B cell (primary cell): Measurements from ENCODE around the gene PANK1. TPM values are rescaled to one million over a fixed set of nuclear protein-coding genes. Genes with fewer than 3 reads are reported as not detected.

Experiments used
- ATAC-seq: fragments of 200-7000 bp; cut with Tn5 transposase; one replicate; pipeline ENCODE4 v1.10.0; 2021; ENCODE audit warnings: low read depth, mild to moderate bottlenecking, moderate number of reproducible peaks, moderate library complexity
- CTCF ChIA-PET: fragments of 350-600 bp; sonication (Branson Sonifier 250); formaldehyde crosslinking; loops from one replicate; lab custom pipeline; 2021; ENCODE audit warnings: antibody characterized with exemption, inconsistent platforms; lab: Charles Lee
- POLR2A ChIA-PET: fragments of 350-600 bp; sonication (Branson Sonifier 250); formaldehyde crosslinking; loops from one replicate; lab custom pipeline; 2021; ENCODE audit warnings: antibody characterized with exemption; lab: Charles Lee
- DNase-seq: peaks from one replicate; pipeline ENCODE4 v3.0.0; 2013
- H2AFZ ChIP-seq: 2 replicates; pipeline ENCODE4 v1.6.1; 2012; ENCODE audit warnings: mild to moderate bottlenecking, low read depth, low read length; ENCODE audit not compliant: insufficient read depth, poor library complexity, severe bottlenecking
- H3K27ac ChIP-seq, 2 donors: 1 replicate in 1 of 2; 2 replicates in 1 of 2; pipeline ENCODE4 v1.5.1; 2012 to 2013; ENCODE audit warnings: low read length in 2 of 2, mild to moderate bottlenecking in 2 of 2, moderate library complexity in 1 of 2
- H3K27me3 ChIP-seq, 4 experiments: fragments of 200-600 bp in 1 of 4; sonication (generic) in 1 of 4; replicated peaks in 1 of 4; 1 replicate in 2 of 4; 2 replicates in 2 of 4; pipeline versions ENCODE4 v1.6.1 to v1.7.0; 2013 to 2016; ENCODE audit warnings: low read length in 3 of 4, mild to moderate bottlenecking in 2 of 4, mixed read lengths in 1 of 4, moderate library complexity in 1 of 4; ENCODE audit not compliant: insufficient read depth in 4 of 4, control insufficient read depth in 3 of 4; ENCODE audit errors: control extremely low read depth in 1 of 4
- H3K36me3 ChIP-seq, 2 experiments: replicated peaks in 1 of 2; 1 replicate in 1 of 2; 2 replicates in 1 of 2; pipeline versions ENCODE4 v1.6.1 to v1.7.1; 2013; ENCODE audit warnings: low read length in 1 of 2; ENCODE audit not compliant: insufficient read depth in 2 of 2, control insufficient read depth in 1 of 2; ENCODE audit errors: control extremely low read depth in 1 of 2, extremely low read depth in 1 of 2
- H3K4me1 ChIP-seq, 2 donors: fragments of 200-600 bp in 1 of 2; sonication (generic) in 1 of 2; 1 replicate in 1 of 2; 2 replicates in 1 of 2; pipeline versions ENCODE4 v1.5.1 to v1.6.1; 2013 to 2017; ENCODE audit warnings: low read length in 2 of 2; ENCODE audit not compliant: control insufficient read depth in 2 of 2, insufficient read depth in 2 of 2
- H3K4me2 ChIP-seq: replicated peaks from 2 replicates; pipeline ENCODE3; 2012; ENCODE audit warnings: mild to moderate bottlenecking, low read depth, low read length; ENCODE audit not compliant: poor library complexity, severe bottlenecking
- H3K4me3 ChIP-seq, 5 experiments: fragments of 200-600 bp in 1 of 5; sonication (generic) in 1 of 5; 1 replicate in 3 of 5; 2 replicates in 2 of 5; pipeline versions ENCODE4 v1.5.1 to v1.7.0; 2011 to 2016; ENCODE audit warnings: low read length in 4 of 5, mild to moderate bottlenecking in 4 of 5, low read depth in 2 of 5, control low read depth in 1 of 5, moderate library complexity in 1 of 5; ENCODE audit not compliant: insufficient read depth in 1 of 5; ENCODE audit errors: control extremely low read depth in 1 of 5, extremely low read depth in 1 of 5
- H3K79me2 ChIP-seq: fragments of 200-600 bp; sonication (generic); one replicate; pipeline ENCODE4 v1.6.0; 2016; ENCODE audit warnings: low read length; ENCODE audit not compliant: control insufficient read depth, insufficient read depth
- H3K9ac ChIP-seq: fragments of 200-600 bp; sonication (generic); 2 replicates; pipeline ENCODE4 v1.6.1; 2017; ENCODE audit warnings: mild to moderate bottlenecking, low read length, moderate library complexity
- H3K9me3 ChIP-seq, 3 donors: one replicate each; pipeline versions ENCODE4 v1.6.1 to v1.7.1; 2013; ENCODE audit warnings: low read length in 2 of 3; ENCODE audit not compliant: control insufficient read depth in 2 of 3, insufficient read depth in 1 of 3; ENCODE audit errors: control extremely low read depth in 1 of 3
- H4K20me1 ChIP-seq: 2 replicates; pipeline ENCODE4 v1.6.0; 2012; ENCODE audit warnings: mild to moderate bottlenecking, low read length; ENCODE audit not compliant: insufficient read depth, control insufficient read depth, poor library complexity, severe bottlenecking
- H3K27ac Mint-ChIP-seq: one replicate; pipeline ENCODE4 v1.8.0; 2021; ENCODE audit warnings: mixed read lengths
- H3K27me3 Mint-ChIP-seq: one replicate; pipeline ENCODE4 v1.8.0; 2021; ENCODE audit warnings: mixed read lengths
- H3K4me1 Mint-ChIP-seq: one replicate; pipeline ENCODE4 v1.8.0; 2021; ENCODE audit warnings: mixed read lengths
- H3K4me3 Mint-ChIP-seq: one replicate; pipeline ENCODE4 v1.8.0; 2021; ENCODE audit warnings: mixed read lengths
- H3K9me3 Mint-ChIP-seq: one replicate; pipeline ENCODE4 v1.8.0; 2022; ENCODE audit warnings: mixed read lengths; ENCODE audit not compliant: insufficient read depth
- EZH2 ChIP-seq: IDR thresholded peaks from 2 replicates; pipeline ENCODE4 v1.6.1; 2012; ENCODE audit warnings: borderline replicate concordance, low read depth, mild to moderate bottlenecking, moderate library complexity, low read length; ENCODE audit not compliant: insufficient read depth, poor library complexity, severe bottlenecking
- WGBS: methylation state at CpG from one replicate; pipeline ENCODE4 v1.1.5; 2013; ENCODE audit warnings: missing lambda C conversion rate; ENCODE audit not compliant: insufficient coverage; 5-methylcytosine and 5-hydroxymethylcytosine counted together
- intact Hi-C: fragments of 100-400 bp; cut with micrococcal nuclease; formaldehyde crosslinking; loops from one replicate; pipeline ENCODE4 v1.10.0; 2022
- polyA plus RNA-seq: library from polyadenylated mRNA; depleted of rRNA; stranded (reverse); fragments of >200 nt; gene quantifications from 2 replicates; pipeline ENCODE4 v1.2.3, GENCODE V29; 2012
- total RNA-seq, 2 donors: library from RNA; stranded (reverse); fragments of 120-200 nt in 1 of 2; gene quantifications; 1 replicate in 1 of 2; 2 replicates in 1 of 2; pipeline versions ENCODE4 v1.2.3 to v1.2.4, GENCODE V29; 2013 to 2022
- TF ChIP-seq, protein P1 (sequence below): fragments of 200-600 bp; IDR thresholded peaks from one replicate; pipeline ENCODE4 v1.8.0; 2022; ENCODE audit warnings: antibody characterized with exemption, mild to moderate bottlenecking

PANK1 gene
- total and polyA plus RNA-seq, 2 donors (not counting 1 experiment from before 2014, with no cell fraction given): 0.31 to 2.9 TPM

DNA sequence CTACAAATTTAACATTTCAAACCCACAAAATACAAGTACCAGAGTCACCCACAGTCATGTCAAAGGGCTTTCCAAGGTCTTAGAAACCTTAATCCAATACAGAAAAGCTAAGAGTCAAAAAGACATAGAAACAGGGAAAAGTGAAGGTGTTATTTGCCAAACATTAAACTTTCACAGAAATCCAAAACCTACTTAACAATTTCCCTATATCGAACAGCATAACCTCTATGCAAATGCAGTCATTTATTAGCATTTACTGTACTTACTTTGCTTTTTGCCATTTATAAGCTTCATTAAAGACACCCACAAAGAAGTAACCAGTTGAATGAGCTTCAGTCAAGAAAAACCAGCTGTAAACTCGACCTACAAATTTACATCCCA, 1.6 kb downstream of the PANK1 start:
- CTCF ChIA-PET: interaction anchor here (1.2 to 2.2 kb wide), 2 partner anchors 18 to 58 kb away, joined by 3 to 9 read pairs; partner anchors contain the start of gene KIF20B

GRCh38 chr10:89642193-89642592, 2.8 kb downstream of the PANK1 start:
- ChIA-PET CTCF (no interaction called here), POLR2A (no interaction called here)
- intact Hi-C loops: loop anchor here (5.0 kb wide), 2 partner anchors 390 to 1230 kb away; partner anchors contain the start of genes LIPA and RPP30
- no peak overlapping the region for H3K4me3 ChIP-seq
- TF ChIP-seq, protein P1, sequence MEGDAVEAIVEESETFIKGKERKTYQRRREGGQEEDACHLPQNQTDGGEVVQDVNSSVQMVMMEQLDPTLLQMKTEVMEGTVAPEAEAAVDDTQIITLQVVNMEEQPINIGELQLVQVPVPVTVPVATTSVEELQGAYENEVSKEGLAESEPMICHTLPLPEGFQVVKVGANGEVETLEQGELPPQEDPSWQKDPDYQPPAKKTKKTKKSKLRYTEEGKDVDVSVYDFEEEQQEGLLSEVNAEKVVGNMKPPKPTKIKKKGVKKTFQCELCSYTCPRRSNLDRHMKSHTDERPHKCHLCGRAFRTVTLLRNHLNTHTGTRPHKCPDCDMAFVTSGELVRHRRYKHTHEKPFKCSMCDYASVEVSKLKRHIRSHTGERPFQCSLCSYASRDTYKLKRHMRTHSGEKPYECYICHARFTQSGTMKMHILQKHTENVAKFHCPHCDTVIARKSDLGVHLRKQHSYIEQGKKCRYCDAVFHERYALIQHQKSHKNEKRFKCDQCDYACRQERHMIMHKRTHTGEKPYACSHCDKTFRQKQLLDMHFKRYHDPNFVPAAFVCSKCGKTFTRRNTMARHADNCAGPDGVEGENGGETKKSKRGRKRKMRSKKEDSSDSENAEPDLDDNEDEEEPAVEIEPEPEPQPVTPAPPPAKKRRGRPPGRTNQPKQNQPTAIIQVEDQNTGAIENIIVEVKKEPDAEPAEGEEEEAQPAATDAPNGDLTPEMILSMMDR: no peak
- Mint-ChIP-seq H3K9me3 (no peaks in the 10 kb centered on the region), H3K4me3 (no peak overlapping the region), H3K4me1 (peaks cover 14% of the 10 kb centered on the region), H3K27ac (no peak overlapping the region), H3K27me3 (no peaks in the 10 kb centered on the region)
- H4K20me1 ChIP-seq: no peaks in the 10 kb centered on the region
- no peak for DNase-seq
- H3K4me2 ChIP-seq: no peak overlapping the region
- H3K4me1 ChIP-seq: peaks cover 12 to 25% of the 10 kb centered on the region in 2 donors
- ATAC-seq: no peak
- H3K27ac ChIP-seq: no peak overlapping the region
- H3K27me3 ChIP-seq: peaks cover 0 to 2% (median 0%) of the 10 kb centered on the region in 4 experiments
- no peaks in the 10 kb centered on the region for H3K79me2 ChIP-seq
- H3K9ac ChIP-seq: no peak overlapping the region
- no peaks in the 10 kb centered on the region for H3K9me3 ChIP-seq
- no peaks in the 10 kb centered on the region for H3K36me3 ChIP-seq
- no CpG with 5 or more reads among the region's 3 CpGs for WGBS
- no peak overlapping the region for H2AFZ ChIP-seq

More for the DNA sequence above, 1.6 kb downstream of the PANK1 start:
- Histone ChIP-seq H3K9ac (peak overlapping the region; percentile 78), H3K27ac (peak overlapping the region in 1 of 2 donors; percentile 15), H2AFZ (peak overlapping the region; percentile 94), H3K4me1 (peaks cover 12 to 25% of the 10 kb centered on the region in 2 donors), H3K4me3 (peak overlapping the region; percentile 60 to 78 (median 75)), H4K20me1 (no peaks in the 10 kb centered on the region), H3K79me2 (no peaks in the 10 kb centered on the region), H3K36me3 (no peaks in the 10 kb centered on the region), H3K4me2 (peak overlapping the region; percentile 97), H3K27me3 (peaks cover 0 to 2% (median 0%) of the 10 kb centered on the region in 4 experiments), H3K9me3 (no peaks in the 10 kb centered on the region)
- WGBS: 10% methylated on average over 1 of the region's 2 CpGs
- ATAC-seq (no peak), DNase-seq (no peak)
- TF ChIP-seq, protein P1: no peak
- TF ChIP-seq EZH2: no peak
- peaks cover 14% of the 10 kb centered on the region for H3K4me1 Mint-ChIP-seq
- H3K4me3 Mint-ChIP-seq: no peak overlapping the region
- H3K9me3 Mint-ChIP-seq: no peaks in the 10 kb centered on the region
- intact Hi-C loops: loop anchor here (5.0 kb wide), 2 partner anchors 391 to 1229 kb away; partner anchors contain the start of genes LIPA and RPP30
- no peak overlapping the region for H3K27ac Mint-ChIP-seq
- POLR2A ChIA-PET: interaction anchor here (0.7 to 1.5 kb wide), 2 partner anchors 10 to 58 kb away, joined by 3 to 14 read pairs; partner anchors contain the start of gene KIF20B
- no peaks in the 10 kb centered on the region for H3K27me3 Mint-ChIP-seq
